ENCODE results near the gene CACNB4.
"Not testable (repeated sequence)": the region's sequence is repeated elsewhere in the genome, so short reads cannot be mapped to it uniquely, and the experiment has no call there.

CACNB4 gene

DNA sequence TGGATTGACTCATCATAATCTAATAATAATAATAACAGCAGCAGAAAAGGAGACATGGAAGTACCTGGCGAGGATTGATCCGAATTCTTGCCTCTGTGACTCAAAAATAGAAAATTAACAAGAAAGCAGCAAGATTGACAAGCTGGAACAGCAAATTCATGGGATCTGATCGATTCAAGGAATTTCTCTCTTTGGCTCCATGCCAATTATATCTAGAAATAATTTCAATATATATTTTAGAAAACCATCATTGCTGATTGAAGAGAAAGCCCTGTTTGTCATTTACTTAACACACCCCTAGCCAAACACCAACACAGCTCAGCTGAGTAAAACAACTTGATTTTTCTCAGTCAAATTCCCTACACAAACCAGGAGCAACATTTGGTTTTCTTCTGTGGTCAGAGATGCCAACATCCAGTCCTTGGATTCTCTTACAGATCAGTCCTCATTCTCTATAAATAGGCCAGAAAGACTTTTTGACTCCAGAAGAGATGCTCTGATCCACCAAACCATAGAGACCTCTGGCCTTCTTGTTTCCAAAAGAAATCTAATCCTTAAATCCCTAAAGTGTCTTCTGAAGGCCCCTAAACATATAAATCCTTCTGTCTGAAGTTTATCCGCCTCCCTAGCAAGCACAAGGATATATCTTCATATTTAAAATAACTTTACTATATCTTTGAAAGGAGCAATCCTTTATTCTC, 129.9 kb downstream of the CACNB4 start:
- no peak for DNase-seq
- in situ Hi-C loops (cut with HindIII; ENCODE audit: low pct_ligation_motif_present, low pct_unique_long_range_greater_than_20kb, low sequenced_read_pairs): no loop called here

DNA sequence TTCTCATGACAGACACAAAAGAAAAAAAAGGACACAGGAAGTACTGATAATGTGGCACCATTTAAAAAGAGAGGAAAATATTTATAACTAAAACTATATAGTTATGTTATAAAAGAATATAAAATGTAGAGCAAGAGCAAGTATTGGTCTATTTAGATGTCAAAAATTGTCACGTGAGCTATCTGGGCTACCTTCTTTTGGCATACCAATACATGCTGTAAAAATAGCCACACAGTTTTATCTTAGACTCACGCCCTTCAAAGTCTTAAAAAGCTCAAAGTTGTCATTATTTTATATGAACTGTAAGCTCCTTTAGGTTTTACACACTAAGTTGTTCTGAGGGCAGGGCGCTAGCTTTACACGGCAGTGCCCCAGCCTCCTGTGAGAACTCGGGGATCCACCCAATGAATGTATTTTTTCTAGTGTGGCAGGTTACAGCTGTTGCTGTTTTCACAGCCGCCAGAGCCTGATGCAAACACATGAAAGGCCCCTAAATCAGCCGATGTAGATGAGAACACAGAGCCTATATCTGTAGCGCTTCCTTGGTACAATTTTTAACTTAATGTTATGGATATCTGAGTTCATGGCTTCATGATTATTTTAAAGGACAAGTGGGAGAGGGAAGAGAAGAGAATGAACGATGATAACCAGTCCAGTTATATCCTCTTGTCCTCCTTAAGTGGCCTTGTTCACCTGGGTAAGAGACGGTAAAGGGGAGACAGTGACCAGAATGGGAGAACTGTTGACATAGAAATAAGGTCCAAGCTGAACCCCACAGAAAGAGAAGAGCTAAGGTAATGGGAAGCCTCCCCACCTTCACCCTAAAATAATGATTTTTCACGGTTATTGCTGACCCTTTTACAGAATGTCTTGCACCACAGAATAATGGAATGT, 130.8 kb downstream of the CACNB4 start:
- no peak for DNase-seq
- in situ Hi-C loops (cut with HindIII; ENCODE audit: low pct_ligation_motif_present, low pct_unique_long_range_greater_than_20kb, low sequenced_read_pairs): no loop called here

DNA sequence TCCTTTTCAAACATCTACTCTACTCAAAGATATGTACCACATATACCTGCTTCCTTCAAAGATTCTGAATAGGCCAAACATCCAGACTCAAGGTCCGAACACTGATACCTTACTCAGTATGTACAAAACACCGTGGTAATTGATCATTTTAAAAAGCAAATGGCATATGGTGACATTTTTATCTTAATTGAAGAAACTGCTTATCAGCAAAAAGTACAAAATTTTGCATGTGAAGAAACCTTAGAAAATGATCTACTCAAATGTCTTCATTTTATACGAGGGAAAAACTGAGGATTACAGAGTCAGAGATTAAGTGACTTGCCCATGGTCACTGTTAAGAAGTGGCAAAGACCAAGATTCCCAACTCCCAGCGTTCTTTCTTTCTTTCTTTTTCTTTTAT, 133.0 kb downstream of the CACNB4 start:
- no peak for DNase-seq
- in situ Hi-C loops (cut with HindIII; ENCODE audit: low pct_ligation_motif_present, low pct_unique_long_range_greater_than_20kb, low sequenced_read_pairs): no loop called here

DNA sequence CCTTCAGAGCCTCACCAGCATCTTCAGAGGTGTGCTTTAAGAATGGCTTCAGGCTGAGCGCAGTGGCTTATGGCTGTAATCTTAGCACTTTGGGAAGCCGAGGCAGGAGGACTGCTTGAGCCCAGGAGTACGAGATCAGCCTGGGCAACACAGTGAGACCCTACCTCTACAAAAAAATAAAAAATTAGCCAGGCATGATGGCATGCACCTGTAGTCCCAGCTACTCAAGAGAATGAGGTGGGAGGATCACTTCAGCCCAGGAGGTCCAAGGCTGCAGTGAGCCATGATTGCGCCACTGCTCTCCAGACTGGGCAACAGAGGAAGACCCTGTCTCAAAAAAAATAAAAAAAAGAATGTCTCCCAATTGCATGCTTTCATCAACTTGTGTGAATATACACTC, 137.3 kb downstream of the CACNB4 start:
- in situ Hi-C loops (cut with HindIII; ENCODE audit: low pct_ligation_motif_present, low pct_unique_long_range_greater_than_20kb, low sequenced_read_pairs): no loop called here
- no peak for DNase-seq

GRCh38 chr2:151959238-151959637, 139.6 kb downstream of the CACNB4 start:
- DNase-seq: no peak
- in situ Hi-C loops (cut with HindIII; ENCODE audit: low pct_ligation_motif_present, low pct_unique_long_range_greater_than_20kb, low sequenced_read_pairs): no loop called here

- in situ Hi-C loops (cut with HindIII; ENCODE audit: low pct_ligation_motif_present, low pct_unique_long_range_greater_than_20kb, low sequenced_read_pairs): no loop called here
Measured at GRCh38 chr2:151953467-151953866, 145.4 kb downstream of the CACNB4 start.

DNA sequence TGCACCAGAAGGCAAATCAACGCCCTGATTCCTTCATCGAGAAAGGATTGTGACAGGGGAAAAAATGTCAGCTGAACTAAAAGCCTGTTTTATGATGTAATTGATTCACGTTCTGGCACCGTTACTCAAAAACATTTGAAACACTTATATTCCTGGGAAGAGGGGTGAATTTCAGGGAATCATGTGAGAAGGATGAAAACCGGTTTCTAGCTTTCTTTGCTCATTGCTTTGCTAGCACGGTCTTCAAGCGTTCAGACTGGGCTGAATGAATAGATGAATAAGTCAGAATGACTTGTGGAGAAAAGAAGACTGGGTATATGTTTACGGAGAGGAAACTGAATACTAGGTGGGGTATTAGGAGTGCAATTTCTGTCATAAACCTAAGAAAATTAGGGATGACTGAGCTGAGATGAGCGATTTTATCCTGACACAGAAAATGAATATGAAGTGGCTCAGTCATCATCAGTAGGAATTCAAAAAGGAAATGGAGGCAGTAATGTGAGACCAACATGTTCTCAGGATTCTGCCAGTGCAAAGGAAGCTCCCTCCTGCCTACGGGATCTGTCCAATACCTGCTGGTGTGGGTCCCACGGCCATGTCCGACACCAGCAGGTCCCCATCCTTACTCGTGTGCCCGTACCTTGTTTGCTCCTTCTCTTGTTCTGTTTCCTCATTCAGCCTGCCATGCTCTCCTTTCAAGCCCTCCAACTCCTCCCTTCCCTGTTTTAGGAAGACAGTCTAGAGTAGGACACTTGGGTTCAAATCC, 146.0 kb downstream of the CACNB4 start:
- in situ Hi-C loops (cut with HindIII; ENCODE audit: low pct_ligation_motif_present, low pct_unique_long_range_greater_than_20kb, low sequenced_read_pairs): no loop called here

More at GRCh38 chr2:151953467-151953866, 145.4 kb downstream of the CACNB4 start:
- no peak for DNase-seq

DNA sequence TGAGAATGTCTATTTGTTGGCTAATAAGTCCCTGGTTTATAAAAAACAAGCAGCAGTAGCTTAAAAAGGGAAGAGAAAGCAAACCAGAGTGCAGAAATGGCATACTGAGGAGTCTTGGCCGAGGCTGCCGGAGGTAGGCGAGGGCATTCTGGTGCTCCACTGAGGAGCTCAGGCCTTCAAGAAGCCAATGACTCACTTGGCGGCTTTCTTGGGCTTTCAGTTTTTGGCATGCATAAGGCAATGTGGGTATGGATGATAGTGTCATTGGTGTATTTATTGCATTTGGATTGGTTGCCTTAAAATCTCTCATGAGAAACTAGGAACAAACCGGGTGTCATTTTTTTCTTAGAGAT, 151.1 kb downstream of the CACNB4 start:
- in situ Hi-C loops (cut with HindIII; ENCODE audit: low pct_ligation_motif_present, low pct_unique_long_range_greater_than_20kb, low sequenced_read_pairs): no loop called here
- DNase-seq: peak; percentile 61

More for the DNA sequence above, 146.0 kb downstream of the CACNB4 start:
- DNase-seq: no peak

DNA sequence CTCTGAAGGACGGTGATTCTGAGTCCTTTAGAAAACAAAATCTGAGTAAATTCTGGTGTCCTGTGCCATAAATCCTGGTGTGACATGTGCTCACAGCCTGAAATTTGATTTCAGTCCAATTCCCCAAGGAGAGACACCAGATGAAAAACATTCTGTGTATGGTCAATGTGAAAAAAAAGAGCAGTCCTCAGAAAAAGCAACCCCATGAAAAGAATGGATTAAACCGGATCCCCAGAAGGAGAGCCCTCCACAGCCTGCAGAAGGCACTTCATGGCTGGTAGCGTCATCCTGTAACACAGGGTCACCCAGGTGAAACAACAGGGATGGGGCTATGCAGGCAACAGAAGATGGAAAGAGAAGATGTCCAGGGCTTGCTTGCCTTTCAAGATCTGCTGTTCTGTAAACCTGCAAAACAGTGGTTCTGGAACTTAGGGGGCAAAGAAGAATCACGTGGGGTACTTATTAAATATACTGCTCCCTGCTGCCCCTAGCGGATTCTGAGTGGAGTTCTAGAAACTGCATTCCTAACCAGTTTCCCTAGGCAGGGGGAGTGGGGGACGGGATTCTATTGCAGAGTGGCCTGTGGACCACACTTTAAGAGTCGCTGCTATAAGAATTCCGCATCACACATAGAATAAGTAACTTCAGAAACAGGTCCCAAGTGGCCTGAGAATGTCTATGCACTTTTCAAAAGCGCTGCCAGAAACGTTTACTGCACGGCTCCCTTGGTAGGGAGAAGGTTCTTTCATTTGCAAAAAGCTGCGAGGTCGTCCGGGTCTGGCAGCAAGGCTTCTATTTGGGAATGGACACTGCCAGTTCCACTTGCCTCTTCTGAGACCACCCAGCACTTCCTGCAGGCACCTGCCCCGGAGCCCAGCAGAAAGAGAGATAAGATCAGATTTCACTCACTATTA, 151.7 kb downstream of the CACNB4 start:
- in situ Hi-C loops (cut with HindIII; ENCODE audit: low pct_ligation_motif_present, low pct_unique_long_range_greater_than_20kb, low sequenced_read_pairs): no loop called here
- peak; percentile 72 for DNase-seq

- DNase-seq: no peak
- in situ Hi-C loops (cut with HindIII; ENCODE audit: low pct_ligation_motif_present, low pct_unique_long_range_greater_than_20kb, low sequenced_read_pairs): no loop called here
Measured at GRCh38 chr2:151946250-151946884, 152.5 kb downstream of the CACNB4 start.

DNA sequence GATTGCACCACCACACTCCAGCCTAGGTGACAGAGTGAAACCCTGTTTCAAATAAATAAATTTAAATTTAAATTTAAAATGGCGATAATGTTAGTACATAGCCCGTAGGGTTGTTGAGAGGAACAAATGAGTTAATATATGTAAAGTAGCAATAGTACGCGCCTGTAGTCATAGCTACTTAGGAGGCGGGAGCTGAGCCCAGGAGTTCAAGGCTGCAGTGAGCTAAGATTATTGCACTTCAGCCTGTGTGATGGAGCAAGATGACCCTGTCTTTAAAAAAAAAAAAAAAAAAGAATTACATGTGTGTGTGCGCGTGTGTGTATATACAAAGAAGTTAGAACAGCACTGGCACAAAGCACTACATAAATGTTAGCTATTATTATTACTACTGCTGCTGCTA, 153.2 kb downstream of the CACNB4 start:
- in situ Hi-C loops (cut with HindIII; ENCODE audit: low pct_ligation_motif_present, low pct_unique_long_range_greater_than_20kb, low sequenced_read_pairs): no loop called here

DNA sequence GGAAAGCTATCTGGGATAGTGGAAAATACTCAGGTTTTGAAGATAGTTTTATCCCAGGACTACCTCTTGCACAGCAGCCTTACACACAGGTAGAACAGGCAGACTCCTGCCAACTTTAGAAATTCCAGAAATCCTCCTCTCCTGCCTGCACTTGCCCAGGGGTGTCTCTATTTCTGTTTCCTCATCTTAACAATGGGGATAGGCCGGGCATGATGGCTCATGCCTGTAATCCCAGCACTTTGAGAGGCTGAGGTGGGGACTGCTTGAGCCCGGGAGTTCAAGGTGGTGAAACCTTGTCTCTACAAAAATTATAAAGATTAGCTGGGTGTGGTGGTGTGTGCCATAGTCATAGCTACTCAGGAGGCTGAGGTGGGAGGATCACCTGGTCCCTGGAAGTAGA, 153.7 kb downstream of the CACNB4 start:
- in situ Hi-C loops (cut with HindIII; ENCODE audit: low pct_ligation_motif_present, low pct_unique_long_range_greater_than_20kb, low sequenced_read_pairs): no loop called here
- no peak for DNase-seq

More for the DNA sequence above, 153.2 kb downstream of the CACNB4 start:
- no peak for DNase-seq

GRCh38 chr2:151943461-151943860, 155.4 kb downstream of the CACNB4 start:
- in situ Hi-C loops (cut with HindIII; ENCODE audit: low pct_ligation_motif_present, low pct_unique_long_range_greater_than_20kb, low sequenced_read_pairs): no loop called here
- no peak for DNase-seq

DNA sequence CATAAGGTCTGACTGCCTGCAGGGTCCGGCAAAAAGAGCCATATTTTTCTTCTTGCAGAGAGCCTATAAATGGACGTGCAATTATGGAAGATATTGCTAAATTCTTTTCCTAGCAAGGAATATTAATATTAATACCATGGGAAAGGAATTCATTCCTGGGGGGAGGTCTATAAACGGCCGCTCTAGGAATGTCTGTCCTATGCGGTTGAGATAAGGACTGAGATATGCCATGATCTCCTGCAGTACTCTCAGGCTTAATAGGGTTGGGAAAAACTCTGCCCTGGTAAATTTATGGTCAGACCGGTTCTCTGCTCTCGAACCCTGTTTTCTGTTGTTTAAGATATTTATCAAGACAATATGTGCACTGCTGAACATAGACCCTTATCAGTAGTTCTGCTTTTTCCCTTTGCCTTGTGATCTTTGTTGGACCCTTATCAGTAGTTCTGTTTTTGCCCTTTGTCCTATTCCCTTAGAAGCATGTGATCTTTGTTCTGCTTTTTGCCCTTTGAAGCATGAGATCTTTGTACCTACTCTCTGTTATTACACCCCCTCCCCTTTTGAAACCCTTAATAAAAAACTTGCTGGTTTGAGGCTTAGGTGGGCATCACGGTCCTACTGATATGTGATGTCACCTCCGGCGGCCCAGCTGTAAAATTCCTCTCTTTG, 156.2 kb downstream of the CACNB4 start:
- not testable (repeated sequence) for DNase-seq

GRCh38 chr2:151937966-151938365, 160.9 kb downstream of the CACNB4 start:
- in situ Hi-C loops (cut with HindIII; ENCODE audit: low pct_ligation_motif_present, low pct_unique_long_range_greater_than_20kb, low sequenced_read_pairs): no loop called here

More for the DNA sequence above, 156.2 kb downstream of the CACNB4 start:
- in situ Hi-C loops (cut with HindIII; ENCODE audit: low pct_ligation_motif_present, low pct_unique_long_range_greater_than_20kb, low sequenced_read_pairs): not testable (repeated sequence)

GRCh38 chr2:151936626-151937025, 162.2 kb downstream of the CACNB4 start:
- in situ Hi-C loops (cut with HindIII; ENCODE audit: low pct_ligation_motif_present, low pct_unique_long_range_greater_than_20kb, low sequenced_read_pairs): no loop called here
- DNase-seq: no peak

More at GRCh38 chr2:151937966-151938365, 160.9 kb downstream of the CACNB4 start:
- no peak for DNase-seq

- in situ Hi-C loops (cut with HindIII; ENCODE audit: low pct_ligation_motif_present, low pct_unique_long_range_greater_than_20kb, low sequenced_read_pairs): no loop called here
- no peak for DNase-seq
Measured at GRCh38 chr2:151933266-151933804, 165.5 kb downstream of the CACNB4 start.

Measured in ACHN (cell line).